ENCODE measurements around the gene CTAG1B.
"Not testable (repeated sequence)": the region's sequence is repeated elsewhere in the genome, so short reads cannot be mapped to it uniquely, and the experiment has no call there.

CTAG1B gene

GRCh38 chrX:154582994-154583393 is 36.1 kb downstream of the CTAG1B start:
- DNase-seq, result not testable (repeated sequence)

GRCh38 chrX:154575076-154575475 is 44.0 kb downstream of the CTAG1B start:
- not testable (repeated sequence) for DNase-seq

DNA sequence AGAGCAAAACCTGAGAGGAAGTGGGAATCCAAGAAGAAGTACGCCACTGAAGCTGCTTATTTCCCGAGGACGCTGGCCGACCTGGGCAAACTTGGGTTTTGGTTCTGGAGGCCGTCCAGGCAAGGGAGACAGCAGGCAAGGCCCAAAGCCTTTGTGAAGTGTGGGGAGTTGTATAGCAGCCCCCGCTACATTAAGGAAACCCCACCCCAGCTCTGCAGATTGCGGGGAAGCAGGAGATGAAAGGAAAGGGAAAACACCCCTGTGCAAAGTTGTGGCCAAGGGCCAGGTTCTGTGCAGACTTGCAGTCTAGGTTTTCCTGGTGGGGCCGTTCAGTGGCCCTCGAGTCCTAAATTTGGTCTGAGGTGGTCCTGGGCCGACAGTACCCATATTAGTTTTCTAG is 46.0 kb downstream of the CTAG1B start:
- DNase-seq, result not testable (repeated sequence)

GRCh38 chrX:154570361-154570760 is 48.7 kb downstream of the CTAG1B start:
- DNase-seq, result not testable (repeated sequence)
